Testis (tissue), 3 donors: Measurements from ENCODE around the gene SMG7. TPM values are rescaled to one million over a fixed set of nuclear protein-coding genes. Genes with fewer than 3 reads are reported as not detected.

Experiments used
- DNase-seq: peaks from one replicate; pipeline ENCODE4 v3.0.0-alpha.2; 2019
- H3K27ac ChIP-seq, 2 donors: fragments of 200-600 bp; sonication (generic); one replicate each; pipeline ENCODE4 v1.5.1; 2019
- H3K27me3 ChIP-seq: fragments of 200-600 bp; sonication (generic); one replicate; pipeline ENCODE4 v1.5.1; 2019
- H3K36me3 ChIP-seq: fragments of 200-600 bp; sonication (generic); one replicate; pipeline ENCODE4 v1.5.1; 2017; ENCODE audit warnings: low read depth; ENCODE audit errors: missing control alignments
- H3K4me1 ChIP-seq: fragments of 200-600 bp; sonication (generic); one replicate; pipeline ENCODE4 v1.5.1; 2019
- H3K4me3 ChIP-seq, 2 donors: fragments of 200-600 bp; sonication (generic); one replicate each; pipeline ENCODE4 v1.5.1; 2017 to 2019
- H3K9me3 ChIP-seq: fragments of 200-600 bp; sonication (generic); one replicate; pipeline ENCODE4 v1.5.1; 2017
- POLR2A ChIP-seq: fragments of 450-650 bp; IDR thresholded peaks from one replicate; pipeline ENCODE4 v1.6.1; 2017; ENCODE audit warnings: antibody characterized with exemption, mild to moderate bottlenecking, moderate library complexity
- WGBS, 2 donors: methylation state at CpG; one replicate each; pipeline ENCODE4 v1.1.5; 2018; 5-methylcytosine and 5-hydroxymethylcytosine counted together
- intact Hi-C: fragments of 100-400 bp; cut with DNase I; formaldehyde crosslinking; loops from one replicate; pipeline ENCODE4 v1.15.1; 2023; ENCODE audit warnings: low total_unique reads
- polyA plus RNA-seq: library from polyadenylated mRNA; stranded (reverse); fragments of 350-450 nt; fragmentation: Illumina TruSeq; extraction: RNeasy Lipid Tissue Mini Kit (QIAGEN cat#74804); gene quantifications from one replicate; pipeline ENCODE4 v1.2.3, GENCODE V29; 2014; ENCODE audit warnings: low read depth, low replicate concordance; ENCODE audit not compliant: insufficient read depth
- total RNA-seq, 2 donors: library from RNA; depleted of rRNA; stranded (reverse); fragments of >200 nt; gene quantifications; one replicate each; pipeline ENCODE4 v1.2.3, GENCODE V29; 2016
- TF ChIP-seq, protein P1 (sequence below), 3 experiments: fragments of 450-650 bp in 2 of 3; fragments of 200-600 bp in 1 of 3; sonication (generic) in 1 of 3; IDR thresholded peaks; one replicate each; pipeline ENCODE4 v1.5.1; 2016 to 2019; ENCODE audit warnings: antibody characterized with exemption in 3 of 3, mild to moderate bottlenecking in 2 of 3, moderate library complexity in 1 of 3

SMG7 gene
- total and polyA plus RNA-seq, 3 donors from 2014 or later = 109 to 157 (median 139) TPM

DNA sequence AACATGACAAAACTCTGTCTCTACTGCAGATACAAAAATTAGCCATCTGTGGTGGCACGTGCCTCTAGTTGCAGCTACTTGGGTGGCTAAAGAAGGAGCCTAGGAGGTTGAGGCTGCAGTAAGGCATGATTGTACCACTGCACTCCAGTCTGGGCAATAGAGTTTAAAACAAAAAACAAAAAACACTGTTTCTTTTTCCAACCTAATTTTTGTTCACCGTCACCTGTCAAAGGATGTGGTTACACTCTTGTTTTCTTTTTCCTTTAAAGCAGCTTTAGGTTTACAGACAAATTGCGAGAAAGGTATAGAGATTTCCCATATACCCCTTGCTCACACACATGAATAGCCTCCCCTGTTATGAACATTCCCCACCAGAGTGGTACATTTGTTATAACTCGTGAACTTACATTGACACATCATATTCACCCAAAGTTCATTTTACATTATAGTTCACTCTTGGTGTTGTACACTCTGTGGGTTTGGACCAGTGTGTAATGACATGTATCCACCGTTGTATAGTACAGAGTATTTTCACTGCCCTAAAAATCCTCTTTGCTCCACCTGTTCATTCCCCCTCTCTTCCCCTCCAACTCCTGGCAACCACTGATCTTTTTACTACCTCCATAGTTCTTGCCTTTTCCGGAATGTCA is 26.2 kb downstream of the SMG7 start:
- no peaks in the 10 kb centered on the region for H3K9me3 ChIP-seq
- 85 to 91% methylated on average over 6 of the region's 6 CpGs for WGBS, 2 donors
- no peak for DNase-seq
- H3K27me3 ChIP-seq = no peaks in the 10 kb centered on the region
- no peaks in the 10 kb centered on the region for H3K4me1 ChIP-seq
- intact Hi-C loops = no loop called here
- no peak overlapping the region for H3K4me3 ChIP-seq
- H3K36me3 ChIP-seq = no peaks in the 10 kb centered on the region
- H3K27ac ChIP-seq = no peak overlapping the region
- TF ChIP-seq, protein P1, sequence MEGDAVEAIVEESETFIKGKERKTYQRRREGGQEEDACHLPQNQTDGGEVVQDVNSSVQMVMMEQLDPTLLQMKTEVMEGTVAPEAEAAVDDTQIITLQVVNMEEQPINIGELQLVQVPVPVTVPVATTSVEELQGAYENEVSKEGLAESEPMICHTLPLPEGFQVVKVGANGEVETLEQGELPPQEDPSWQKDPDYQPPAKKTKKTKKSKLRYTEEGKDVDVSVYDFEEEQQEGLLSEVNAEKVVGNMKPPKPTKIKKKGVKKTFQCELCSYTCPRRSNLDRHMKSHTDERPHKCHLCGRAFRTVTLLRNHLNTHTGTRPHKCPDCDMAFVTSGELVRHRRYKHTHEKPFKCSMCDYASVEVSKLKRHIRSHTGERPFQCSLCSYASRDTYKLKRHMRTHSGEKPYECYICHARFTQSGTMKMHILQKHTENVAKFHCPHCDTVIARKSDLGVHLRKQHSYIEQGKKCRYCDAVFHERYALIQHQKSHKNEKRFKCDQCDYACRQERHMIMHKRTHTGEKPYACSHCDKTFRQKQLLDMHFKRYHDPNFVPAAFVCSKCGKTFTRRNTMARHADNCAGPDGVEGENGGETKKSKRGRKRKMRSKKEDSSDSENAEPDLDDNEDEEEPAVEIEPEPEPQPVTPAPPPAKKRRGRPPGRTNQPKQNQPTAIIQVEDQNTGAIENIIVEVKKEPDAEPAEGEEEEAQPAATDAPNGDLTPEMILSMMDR (IDR thresholded peaks at IDR 0.05) = no peak
- TF ChIP-seq POLR2A = no peak

DNA sequence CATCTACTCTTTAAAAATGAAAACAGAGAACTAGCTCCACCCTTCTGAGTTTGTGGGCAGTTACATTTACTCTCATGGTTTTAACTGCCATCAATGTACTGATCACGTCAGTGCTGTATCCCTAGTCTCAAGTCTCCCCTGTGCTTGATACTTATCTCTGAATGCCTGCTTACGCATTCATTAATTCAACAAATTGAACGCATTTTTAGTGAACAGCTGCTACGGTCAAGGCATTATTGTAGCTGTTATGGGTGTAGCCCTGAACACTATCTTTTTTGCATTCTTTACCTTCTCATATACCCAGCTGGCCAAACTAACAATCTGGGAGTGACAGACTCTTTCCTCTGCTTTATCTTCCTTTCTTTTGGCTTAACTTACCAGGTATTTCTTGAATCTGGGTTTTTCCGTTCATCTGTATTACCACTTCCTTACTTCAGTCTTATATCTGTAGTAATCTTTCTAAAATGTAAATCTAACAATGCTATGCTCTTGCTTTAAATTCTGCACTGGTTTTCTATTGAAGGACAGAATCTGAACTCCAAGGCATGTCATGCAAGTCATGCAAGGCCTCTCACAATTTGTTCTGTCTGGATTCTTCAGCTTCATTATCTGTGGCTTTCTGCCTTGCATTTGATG is 33.3 kb downstream of the SMG7 start:
- H3K27ac ChIP-seq = no peak overlapping the region
- no peaks in the 10 kb centered on the region for H3K36me3 ChIP-seq
- intact Hi-C loops = no loop called here
- no peaks in the 10 kb centered on the region for H3K4me1 ChIP-seq
- WGBS, 2 donors = 91 to 95% methylated on average over 5 of the region's 5 CpGs
- no peaks in the 10 kb centered on the region for H3K9me3 ChIP-seq
- no peak overlapping the region for H3K4me3 ChIP-seq
- DNase-seq = no peak
- TF ChIP-seq, protein P1 (IDR thresholded peaks at IDR 0.05) = no peak
- TF ChIP-seq POLR2A = no peak
- no peaks in the 10 kb centered on the region for H3K27me3 ChIP-seq

DNA sequence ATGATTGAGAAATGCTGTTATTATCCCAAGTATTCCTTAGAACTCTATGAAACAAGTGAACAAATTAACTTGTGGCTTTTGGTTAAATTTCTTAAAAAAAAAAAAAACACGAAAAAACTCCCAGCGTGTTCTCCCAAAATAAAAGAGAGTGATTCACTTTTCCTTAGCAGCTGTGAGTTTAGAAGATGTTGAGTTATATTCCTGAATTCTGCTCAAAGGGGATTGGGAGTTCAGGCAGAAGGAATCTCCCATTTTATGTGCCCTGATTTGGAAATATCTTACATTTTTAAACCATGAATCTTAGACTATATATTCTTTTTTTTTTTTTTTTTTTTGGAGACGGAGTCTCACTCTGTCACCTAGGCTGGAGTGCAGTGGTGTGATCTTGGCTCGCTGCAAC is 34.3 kb downstream of the SMG7 start:
- Histone ChIP-seq H3K27me3 (no peaks in the 10 kb centered on the region), H3K36me3 (no peaks in the 10 kb centered on the region), H3K27ac (no peak overlapping the region), H3K4me1 (no peaks in the 10 kb centered on the region), H3K4me3 (no peak overlapping the region), H3K9me3 (no peaks in the 10 kb centered on the region)
- TF ChIP-seq, protein P1 (IDR thresholded peaks at IDR 0.05) = no peak
- TF ChIP-seq POLR2A = no peak
- WGBS, 2 donors = 74 to 84% methylated on average over 4 of the region's 4 CpGs
- DNase-seq = no peak
- intact Hi-C loops = no loop called here

DNA sequence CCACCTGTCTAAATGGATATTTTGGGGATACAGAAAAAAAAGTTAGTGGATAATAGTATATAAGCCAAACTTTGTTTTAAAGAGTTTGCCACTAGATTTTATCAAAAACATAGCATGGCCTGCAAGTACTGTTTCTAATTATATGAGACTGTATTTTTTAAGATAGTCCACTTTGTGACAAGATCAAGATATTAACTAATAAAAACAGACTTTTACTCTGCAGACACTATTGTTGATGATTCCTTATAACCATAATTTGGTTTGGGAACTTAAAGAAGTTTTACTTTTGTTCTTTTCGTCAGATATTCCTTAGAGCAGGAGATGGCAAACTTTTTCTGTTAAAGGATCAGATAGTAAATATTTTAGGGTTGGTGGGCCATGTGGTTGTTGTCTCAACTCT is 36.4 kb downstream of the SMG7 start:
- TF ChIP-seq, protein P1 (IDR thresholded peaks at IDR 0.05) = no peak
- TF ChIP-seq POLR2A = no peak
- H3K4me1 ChIP-seq = no peaks in the 10 kb centered on the region
- H3K4me3 ChIP-seq = no peak overlapping the region
- H3K27ac ChIP-seq = no peak overlapping the region
- 83 to 91% methylated on average over 1 of the region's 1 CpG for WGBS, 2 donors
- DNase-seq = no peak
- no peaks in the 10 kb centered on the region for H3K9me3 ChIP-seq
- H3K36me3 ChIP-seq = no peaks in the 10 kb centered on the region
- intact Hi-C loops = no loop called here
- no peaks in the 10 kb centered on the region for H3K27me3 ChIP-seq

DNA sequence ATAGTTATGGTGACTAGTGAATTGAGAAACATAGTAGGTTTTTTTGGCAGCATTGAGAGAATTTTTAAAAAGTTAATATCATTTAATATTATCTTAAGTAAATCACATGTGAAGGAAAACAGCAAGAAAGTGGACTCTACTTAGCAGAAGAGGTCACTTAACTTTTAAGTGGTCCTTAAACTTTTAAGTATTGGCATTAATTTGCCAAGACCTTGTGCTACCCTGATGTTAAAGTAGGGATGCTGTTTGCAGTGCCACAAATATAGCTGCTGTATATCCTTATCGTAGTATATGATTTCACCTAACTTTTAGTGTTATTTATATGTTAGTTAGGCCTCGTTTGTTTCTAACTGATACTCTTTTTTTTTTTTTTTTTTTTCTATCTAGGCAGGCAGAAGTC is 40.2 kb downstream of the SMG7 start:
- H3K36me3 ChIP-seq = no peaks in the 10 kb centered on the region
- intact Hi-C loops = no loop called here
- no peaks in the 10 kb centered on the region for H3K27me3 ChIP-seq
- no peak overlapping the region for H3K4me3 ChIP-seq
- H3K4me1 ChIP-seq = no peaks in the 10 kb centered on the region
- no peak overlapping the region for H3K27ac ChIP-seq
- no peaks in the 10 kb centered on the region for H3K9me3 ChIP-seq
- TF ChIP-seq, protein P1 (IDR thresholded peaks at IDR 0.05) = no peak
- no peak for TF ChIP-seq POLR2A
- DNase-seq = no peak
- WGBS, 2 donors = 84 to 94% methylated on average over 2 of the region's 2 CpGs
